MV-4-11 (cell line): ENCODE data around the gene RBM28.

ENCODE experiments used
- DNase-seq: peaks from one replicate; lab custom pipeline; 2025; lab: John Stamatoyannopoulos, UW

The RBM28 gene, protein sequence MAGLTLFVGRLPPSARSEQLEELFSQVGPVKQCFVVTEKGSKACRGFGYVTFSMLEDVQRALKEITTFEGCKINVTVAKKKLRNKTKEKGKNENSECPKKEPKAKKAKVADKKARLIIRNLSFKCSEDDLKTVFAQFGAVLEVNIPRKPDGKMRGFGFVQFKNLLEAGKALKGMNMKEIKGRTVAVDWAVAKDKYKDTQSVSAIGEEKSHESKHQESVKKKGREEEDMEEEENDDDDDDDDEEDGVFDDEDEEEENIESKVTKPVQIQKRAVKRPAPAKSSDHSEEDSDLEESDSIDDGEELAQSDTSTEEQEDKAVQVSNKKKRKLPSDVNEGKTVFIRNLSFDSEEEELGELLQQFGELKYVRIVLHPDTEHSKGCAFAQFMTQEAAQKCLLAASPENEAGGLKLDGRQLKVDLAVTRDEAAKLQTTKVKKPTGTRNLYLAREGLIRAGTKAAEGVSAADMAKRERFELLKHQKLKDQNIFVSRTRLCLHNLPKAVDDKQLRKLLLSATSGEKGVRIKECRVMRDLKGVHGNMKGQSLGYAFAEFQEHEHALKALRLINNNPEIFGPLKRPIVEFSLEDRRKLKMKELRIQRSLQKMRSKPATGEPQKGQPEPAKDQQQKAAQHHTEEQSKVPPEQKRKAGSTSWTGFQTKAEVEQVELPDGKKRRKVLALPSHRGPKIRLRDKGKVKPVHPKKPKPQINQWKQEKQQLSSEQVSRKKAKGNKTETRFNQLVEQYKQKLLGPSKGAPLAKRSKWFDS

GRCh38 chr7:128343554-128344430 is at the start of gene RBM28:
Gene RBM28 (minus strand): TSS chr7:128343908. CDS start chr7:128343793, 115 bp downstream.
- peak; percentile 92 for DNase-seq

DNA sequence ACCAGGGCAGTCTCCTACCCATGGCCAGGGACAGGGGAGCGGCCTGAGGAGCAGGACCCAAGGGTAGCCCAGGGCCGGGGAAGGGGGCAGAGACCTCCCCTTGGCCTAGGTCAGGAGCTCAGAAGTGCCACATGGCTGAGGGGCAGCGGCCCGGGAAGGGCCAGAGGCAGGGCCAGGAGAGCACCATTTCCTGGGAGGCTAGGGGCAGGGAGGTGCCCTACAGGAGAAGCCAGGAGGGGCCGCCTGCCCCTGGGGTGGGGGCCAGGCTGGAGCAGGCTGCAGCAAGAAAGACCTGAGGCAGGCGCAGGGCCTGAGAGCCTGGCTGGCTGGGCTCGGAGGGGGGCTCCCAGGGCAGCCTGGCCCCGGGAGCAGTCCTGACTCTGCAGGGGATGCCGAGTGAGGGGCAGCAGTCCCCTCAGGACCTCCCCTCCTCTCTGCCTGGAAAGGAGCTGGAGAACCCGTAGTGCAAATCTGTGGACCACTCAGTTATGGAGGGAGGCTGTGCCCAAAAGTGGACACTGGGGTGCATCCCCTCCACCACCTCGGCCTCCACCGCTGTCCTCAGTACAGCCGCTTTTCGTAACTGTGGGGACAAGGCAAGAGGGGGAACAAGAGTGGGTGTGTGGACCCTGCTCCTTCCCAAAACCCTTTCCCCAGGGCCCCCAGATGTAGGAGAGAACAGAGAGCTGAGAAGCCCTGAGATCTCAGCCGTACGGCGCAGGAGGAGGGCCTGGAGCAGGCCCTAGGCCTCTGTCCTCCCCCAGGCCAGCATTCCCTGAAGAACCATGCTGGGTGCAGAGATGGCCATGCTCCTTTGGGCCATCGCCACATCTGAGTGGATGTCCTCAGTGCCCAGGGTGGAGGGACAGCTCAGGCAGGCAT is 49.0 kb upstream of the RBM28 start:
- no peak for DNase-seq

GRCh38 chr7:128391805-128392204 is 48.1 kb upstream of the RBM28 start:
- no peak for DNase-seq

DNA sequence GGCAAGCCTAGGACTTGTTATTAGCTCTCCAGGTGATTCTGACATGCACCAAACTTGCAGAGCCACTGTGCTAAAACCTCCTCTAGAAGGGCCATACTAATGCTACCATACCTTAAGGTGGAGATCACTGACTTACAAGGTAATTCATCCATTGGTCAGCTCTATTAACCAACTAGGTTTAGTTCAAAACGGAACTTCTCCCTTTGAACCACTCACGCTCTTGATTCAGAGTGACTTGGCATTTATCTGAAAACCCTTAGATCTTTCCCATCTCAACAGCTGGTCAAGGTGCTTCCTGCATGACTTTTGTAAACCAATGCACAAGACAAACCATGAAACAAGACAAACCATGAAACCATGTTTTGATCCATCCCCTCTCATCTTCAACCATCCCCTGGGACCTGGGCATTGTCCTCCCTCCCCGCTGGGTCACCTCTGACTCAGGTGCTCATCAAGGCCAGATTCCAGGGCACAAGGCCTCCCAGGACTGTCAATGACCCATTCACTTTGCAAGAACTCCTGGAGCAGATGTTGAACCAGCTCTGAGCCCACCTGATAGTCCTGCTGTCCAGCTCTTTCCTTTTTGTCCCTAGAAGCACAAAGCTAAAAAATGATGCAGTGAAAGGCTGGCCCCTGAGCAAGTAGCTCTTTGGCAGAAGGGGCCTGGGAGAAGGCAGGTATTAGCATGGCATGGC is 47.3 kb upstream of the RBM28 start:
- no peak for DNase-seq

DNA sequence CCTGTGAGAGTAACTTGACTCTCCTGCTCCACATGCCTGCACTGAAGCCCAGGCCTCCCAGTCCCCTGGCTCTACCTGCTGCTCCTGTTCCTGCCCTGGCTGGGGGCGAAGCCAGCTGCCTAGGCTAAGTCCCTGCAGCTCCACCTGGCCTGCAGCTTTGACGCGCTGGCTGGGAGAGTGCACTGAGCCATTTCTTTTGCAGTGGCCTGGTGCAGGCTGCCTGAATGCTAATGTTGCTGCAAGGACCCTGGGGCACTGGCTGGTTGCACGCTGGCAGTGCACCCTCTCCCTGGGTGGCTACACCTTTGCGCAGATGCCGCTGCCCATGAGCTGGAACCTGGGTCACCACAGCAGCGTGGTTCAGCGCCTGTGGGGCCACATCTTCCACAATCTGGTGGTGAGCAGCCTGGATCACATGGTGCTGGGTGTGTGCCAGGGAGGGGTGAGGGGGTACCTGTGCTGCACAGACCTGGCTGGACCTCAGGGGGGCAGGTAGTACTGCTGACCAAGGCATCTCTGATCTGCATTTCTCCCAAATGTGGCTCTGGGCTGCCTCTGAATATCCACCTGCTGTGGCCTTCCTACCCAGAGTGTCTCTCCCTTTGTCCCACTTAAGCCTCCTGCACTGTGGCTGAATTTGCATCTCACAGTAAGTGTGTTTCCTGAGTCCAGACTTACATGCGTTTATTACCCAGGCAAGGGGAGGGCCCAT is 46.1 kb upstream of the RBM28 start:
- DNase-seq, result no peak

GRCh38 chr7:128389085-128389617 is 45.4 kb upstream of the RBM28 start:
- no peak for DNase-seq

DNA sequence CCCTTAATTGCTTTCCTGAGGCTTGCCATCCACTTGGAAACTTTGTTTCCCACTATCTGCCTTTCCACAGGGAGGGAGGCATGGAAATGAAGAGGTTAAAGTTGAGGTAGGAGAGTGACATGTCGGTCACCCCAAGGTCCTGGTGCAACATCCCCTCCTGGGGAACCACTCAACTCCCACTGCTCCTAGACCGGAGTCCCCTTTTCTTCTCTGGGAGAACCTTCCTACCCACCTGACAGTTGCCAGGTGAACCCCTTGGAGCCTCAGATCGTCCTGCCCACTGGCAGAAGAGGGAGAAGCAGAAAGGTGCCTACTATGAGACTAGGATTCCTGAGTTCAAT is 44.4 kb upstream of the RBM28 start:
- no peak for DNase-seq

GRCh38 chr7:128387216-128388144 is 43.8 kb upstream of the RBM28 start:
- peak; percentile 47 for DNase-seq

DNA sequence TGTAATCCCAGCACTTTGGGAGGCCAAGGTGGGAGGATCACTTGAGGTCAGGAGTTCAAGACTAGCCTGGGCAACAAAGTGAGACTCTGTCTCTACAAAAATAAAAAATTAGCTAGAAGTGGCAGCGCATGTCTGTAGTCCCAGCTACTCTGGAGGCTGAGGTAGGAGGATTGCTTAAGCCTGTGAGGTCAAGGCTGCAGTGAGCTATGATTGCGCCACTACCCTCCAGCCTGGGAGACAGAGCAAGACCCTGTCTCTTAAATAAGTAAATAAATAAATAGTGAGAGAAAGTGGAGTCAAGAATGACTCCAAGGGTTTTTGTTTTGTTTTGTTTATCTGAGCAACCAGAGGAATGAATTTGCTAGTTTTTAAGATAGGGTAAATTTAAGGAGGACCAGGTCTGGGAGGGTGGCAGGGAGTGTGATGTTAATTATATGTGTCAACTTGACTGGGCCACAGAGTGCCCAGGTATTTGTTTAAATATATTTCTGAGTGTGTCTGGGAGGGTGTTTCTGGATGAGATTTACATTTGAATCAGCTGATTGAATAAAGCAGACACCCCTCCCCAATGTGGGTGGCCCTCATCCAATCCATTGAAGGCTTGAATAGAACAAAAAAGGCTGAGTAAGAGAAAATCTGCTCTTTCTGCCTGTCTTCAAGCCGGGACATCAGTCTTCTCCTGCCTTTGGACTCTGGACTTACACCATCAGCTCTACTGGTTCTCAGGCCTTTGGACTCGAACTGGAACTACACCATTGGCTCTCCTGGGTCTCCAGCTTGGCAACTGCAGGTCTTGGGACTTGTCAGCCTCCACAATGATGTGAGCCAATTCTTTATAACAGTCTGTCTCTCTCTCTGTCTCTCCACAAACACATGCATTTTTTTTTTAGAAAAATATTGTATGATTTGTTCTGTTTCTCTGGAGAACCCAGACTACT is 42.5 kb upstream of the RBM28 start:
- DNase-seq, result peak; percentile 74

- no peak for DNase-seq
Observed at GRCh38 chr7:128384726-128385125, 41.0 kb upstream of the RBM28 start.

GRCh38 chr7:128383776-128384175 is 40.1 kb upstream of the RBM28 start:
- no peak for DNase-seq

DNA sequence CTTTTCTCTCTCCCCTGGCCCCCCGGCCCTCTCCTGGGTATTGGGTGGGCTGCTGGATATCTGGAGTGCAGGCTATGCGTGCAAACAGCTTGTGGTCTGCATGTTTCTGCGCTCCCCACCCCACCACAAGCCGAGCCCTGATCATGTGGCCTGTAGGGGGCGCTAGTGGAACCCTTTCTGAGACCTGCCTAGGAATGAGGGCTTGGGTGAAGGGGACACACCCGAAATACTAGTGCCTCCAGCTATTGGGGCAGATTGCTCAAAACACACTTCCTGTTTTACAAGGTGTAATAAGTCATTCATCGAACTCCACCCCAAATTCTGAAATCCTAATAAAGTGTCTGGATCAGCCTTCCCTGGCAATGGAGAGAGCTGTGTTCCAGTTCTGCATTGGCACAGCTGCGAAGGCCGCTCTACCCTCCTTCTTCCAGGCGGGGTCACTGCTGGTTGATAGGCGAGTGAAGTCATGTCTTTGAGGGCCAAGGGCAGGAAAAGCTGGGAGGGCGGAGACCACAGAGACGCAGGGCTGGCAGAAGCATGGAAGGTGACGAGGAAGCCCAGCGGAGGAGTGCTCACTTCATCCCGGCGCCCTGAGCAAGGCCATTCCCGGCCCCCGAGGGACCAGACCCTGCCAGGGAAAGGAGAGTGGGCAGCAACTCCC is 37.6 kb upstream of the RBM28 start:
- DNase-seq, result peak; percentile 49

DNA sequence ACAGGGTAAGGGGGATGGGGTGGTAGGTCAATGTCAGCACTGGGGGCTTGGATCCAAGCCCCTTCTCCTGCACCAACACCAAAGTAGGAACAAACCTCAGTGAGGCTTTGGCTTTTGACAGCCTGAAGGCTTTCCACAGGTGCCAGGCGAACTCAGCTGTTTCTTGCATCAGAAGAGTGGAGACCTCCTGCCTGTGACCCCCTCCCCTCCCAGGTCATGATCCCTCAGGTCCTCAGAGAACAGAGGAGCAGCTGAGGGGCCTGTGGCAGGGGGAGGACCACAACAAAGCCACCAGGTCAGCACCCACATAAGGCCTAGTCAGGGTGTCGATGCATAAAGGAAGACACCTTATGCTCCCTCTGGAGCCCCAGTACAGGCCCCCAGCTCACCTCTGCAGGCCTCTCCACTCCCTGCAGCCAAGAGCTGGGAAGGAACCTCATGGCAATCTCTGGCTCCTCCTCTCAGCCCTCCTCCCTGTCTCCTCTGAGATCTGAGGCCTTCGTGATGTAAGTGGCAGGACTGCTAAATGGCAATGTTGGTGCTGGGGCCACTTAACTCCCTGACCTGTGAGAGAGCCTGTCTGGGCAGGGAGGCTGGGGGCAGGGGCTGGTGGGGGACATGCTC is 36.9 kb upstream of the RBM28 start:
- DNase-seq, result no peak

- no peak for DNase-seq
Observed at GRCh38 chr7:128379900-128380479, 36.3 kb upstream of the RBM28 start.

DNA sequence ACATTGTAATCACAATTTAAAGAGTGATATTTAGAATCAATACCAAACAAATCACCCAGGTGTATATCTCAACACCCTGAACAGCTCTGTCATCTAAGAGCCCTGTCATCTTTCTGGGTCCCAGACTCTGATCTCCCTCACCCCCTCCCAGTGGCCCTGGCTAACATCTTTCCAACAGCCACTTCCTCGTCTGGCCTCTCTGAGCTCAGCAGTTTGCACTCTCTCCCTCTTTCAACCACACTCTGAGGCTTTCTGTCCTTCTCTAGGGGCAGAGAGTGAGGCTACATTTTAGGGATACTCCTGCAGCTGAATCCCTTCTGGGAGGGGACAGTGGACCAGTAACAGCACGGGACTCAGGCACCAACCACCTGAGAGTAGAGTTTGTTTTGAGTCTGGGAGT is 34.9 kb upstream of the RBM28 start:
- no peak for DNase-seq

GRCh38 chr7:128376077-128376476 is 32.4 kb upstream of the RBM28 start:
- DNase-seq, result no peak
